ENCODE results near the gene THOC6.

Gene THOC6

DNA sequence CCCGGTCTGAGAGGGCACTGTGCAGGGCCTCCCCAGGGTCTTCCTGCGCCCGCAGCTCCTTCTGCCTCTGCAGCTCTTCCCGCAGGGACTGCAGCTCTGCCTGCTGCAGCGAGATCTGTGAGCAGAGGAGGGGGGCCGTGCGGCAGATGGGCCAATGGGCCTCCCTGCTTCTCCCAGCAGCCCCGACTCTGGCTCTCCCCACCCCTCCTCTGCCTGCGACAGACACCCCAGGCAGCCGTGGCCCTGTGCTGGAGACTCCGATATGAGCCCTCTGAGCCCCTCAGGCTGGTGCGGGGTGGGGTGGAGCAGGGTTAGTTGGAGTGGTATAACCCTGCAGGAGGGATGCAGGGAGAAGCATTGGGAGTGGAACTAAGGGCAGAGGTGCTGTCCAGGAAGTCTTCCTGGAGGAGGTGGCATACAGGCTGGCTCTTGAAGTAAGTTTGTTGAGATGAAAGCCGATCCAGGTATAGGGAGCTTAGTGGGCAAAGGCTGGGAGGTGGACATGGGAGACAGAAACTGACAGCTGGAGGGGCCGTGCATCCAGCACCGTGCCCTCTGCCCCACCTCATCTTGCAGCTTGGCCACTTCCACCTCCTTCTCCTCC, 5.0 kb downstream of the THOC6 start:
- Histone ChIP-seq H3K9ac (ENCODE audit: low read length) (no peak overlapping the region), H3K27ac (ENCODE audit: low read depth, low read length, poor library complexity, severe bottlenecking) (no peak overlapping the region), H3K27me3 (ENCODE audit: insufficient read depth, low read length) (peaks cover 12% of the 10 kb centered on the region), H3K36me3 (ENCODE audit: insufficient read depth, low read length) (peaks cover 11% of the 10 kb centered on the region), H3K4me2 (ENCODE audit: low read length) (no peak overlapping the region), H3F3A (ENCODE audit: insufficient read depth, low read length) (no peaks in the 10 kb centered on the region), H4K20me1 (ENCODE audit: insufficient read depth, low read length) (no peaks in the 10 kb centered on the region), H3K79me2 (ENCODE audit: insufficient read depth, low read length) (no peaks in the 10 kb centered on the region), H3K4me1 (ENCODE audit: insufficient read depth, low read length, severe bottlenecking) (peaks cover 4% of the 10 kb centered on the region), H3K9me3 (ENCODE audit: low read length) (no peaks in the 10 kb centered on the region), H3K9me2 (ENCODE audit: low read depth, low read length) (no peaks in the 10 kb centered on the region), H2AFZ (ENCODE audit: low read length) (no peak overlapping the region), H3K4me3 (ENCODE audit: low read depth, low read length, poor library complexity, severe bottlenecking) (no peak overlapping the region)
- TF ChIP-seq EZH2 (IDR thresholded peaks at IDR 0.05; ENCODE audit: borderline replicate concordance, low read length): no peak
- TF ChIP-seq, protein P1, sequence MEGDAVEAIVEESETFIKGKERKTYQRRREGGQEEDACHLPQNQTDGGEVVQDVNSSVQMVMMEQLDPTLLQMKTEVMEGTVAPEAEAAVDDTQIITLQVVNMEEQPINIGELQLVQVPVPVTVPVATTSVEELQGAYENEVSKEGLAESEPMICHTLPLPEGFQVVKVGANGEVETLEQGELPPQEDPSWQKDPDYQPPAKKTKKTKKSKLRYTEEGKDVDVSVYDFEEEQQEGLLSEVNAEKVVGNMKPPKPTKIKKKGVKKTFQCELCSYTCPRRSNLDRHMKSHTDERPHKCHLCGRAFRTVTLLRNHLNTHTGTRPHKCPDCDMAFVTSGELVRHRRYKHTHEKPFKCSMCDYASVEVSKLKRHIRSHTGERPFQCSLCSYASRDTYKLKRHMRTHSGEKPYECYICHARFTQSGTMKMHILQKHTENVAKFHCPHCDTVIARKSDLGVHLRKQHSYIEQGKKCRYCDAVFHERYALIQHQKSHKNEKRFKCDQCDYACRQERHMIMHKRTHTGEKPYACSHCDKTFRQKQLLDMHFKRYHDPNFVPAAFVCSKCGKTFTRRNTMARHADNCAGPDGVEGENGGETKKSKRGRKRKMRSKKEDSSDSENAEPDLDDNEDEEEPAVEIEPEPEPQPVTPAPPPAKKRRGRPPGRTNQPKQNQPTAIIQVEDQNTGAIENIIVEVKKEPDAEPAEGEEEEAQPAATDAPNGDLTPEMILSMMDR (IDR thresholded peaks at IDR 0.05; ENCODE audit: low read length): no peak

DNA sequence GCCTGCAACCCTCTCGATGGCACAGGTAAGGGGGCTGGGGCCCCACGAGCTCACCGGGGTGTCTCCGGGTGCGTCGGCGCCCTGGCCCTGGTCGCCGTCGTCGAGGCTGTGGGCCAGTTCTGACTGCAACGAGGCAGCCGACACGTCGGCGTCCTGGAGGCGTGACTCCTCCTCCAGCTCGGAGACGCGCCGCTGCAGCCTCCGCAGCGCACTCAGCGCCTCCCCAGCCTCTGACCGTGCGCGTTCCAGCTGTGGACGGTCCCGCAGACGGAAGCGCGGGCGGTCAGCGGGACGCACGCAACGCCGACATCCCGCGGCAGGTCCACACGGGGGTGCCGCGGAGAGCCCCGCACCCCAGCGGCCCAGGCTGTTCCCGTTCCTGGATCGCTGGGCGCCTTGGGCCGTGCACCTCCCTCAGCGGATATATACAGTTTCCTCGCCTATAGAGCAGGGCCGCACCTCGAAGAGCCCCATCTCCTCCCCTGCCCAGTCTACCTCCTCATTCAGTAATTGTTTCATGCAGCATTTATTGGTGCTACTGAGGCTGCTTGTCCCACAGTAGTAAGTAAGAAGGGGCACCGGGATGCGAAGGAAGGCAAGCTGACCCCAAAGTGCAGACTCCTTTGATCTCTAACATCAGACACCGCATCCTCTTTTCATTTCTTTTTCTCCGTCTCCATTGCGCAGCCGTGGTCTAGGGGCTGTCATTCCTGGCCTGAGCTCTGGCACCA, 5.8 kb downstream of the THOC6 start:
- Histone ChIP-seq H3F3A (ENCODE audit: insufficient read depth, low read length) (no peaks in the 10 kb centered on the region), H3K4me1 (ENCODE audit: insufficient read depth, low read length, severe bottlenecking) (peaks cover 4% of the 10 kb centered on the region), H3K79me2 (ENCODE audit: insufficient read depth, low read length) (no peaks in the 10 kb centered on the region), H3K36me3 (ENCODE audit: insufficient read depth, low read length) (peaks cover 11% of the 10 kb centered on the region), H3K9me2 (ENCODE audit: low read depth, low read length) (no peaks in the 10 kb centered on the region), H3K27ac (ENCODE audit: low read depth, low read length, poor library complexity, severe bottlenecking) (no peak overlapping the region), H2AFZ (ENCODE audit: low read length) (no peak overlapping the region), H4K20me1 (ENCODE audit: insufficient read depth, low read length) (no peaks in the 10 kb centered on the region), H3K9ac (ENCODE audit: low read length) (no peak overlapping the region), H3K4me3 (ENCODE audit: low read depth, low read length, poor library complexity, severe bottlenecking) (no peak overlapping the region), H3K4me2 (ENCODE audit: low read length) (peak overlapping the region; percentile 16; the same call in 1 of the 2 replicates), H3K27me3 (ENCODE audit: insufficient read depth, low read length) (peaks cover 12% of the 10 kb centered on the region), H3K9me3 (ENCODE audit: low read length) (no peaks in the 10 kb centered on the region)
- TF ChIP-seq EZH2 (IDR thresholded peaks at IDR 0.05; ENCODE audit: borderline replicate concordance, low read length): no peak; the same call in 1 of the 2 replicates
- TF ChIP-seq, protein P1 (IDR thresholded peaks at IDR 0.05; ENCODE audit: low read length): no peak

DNA sequence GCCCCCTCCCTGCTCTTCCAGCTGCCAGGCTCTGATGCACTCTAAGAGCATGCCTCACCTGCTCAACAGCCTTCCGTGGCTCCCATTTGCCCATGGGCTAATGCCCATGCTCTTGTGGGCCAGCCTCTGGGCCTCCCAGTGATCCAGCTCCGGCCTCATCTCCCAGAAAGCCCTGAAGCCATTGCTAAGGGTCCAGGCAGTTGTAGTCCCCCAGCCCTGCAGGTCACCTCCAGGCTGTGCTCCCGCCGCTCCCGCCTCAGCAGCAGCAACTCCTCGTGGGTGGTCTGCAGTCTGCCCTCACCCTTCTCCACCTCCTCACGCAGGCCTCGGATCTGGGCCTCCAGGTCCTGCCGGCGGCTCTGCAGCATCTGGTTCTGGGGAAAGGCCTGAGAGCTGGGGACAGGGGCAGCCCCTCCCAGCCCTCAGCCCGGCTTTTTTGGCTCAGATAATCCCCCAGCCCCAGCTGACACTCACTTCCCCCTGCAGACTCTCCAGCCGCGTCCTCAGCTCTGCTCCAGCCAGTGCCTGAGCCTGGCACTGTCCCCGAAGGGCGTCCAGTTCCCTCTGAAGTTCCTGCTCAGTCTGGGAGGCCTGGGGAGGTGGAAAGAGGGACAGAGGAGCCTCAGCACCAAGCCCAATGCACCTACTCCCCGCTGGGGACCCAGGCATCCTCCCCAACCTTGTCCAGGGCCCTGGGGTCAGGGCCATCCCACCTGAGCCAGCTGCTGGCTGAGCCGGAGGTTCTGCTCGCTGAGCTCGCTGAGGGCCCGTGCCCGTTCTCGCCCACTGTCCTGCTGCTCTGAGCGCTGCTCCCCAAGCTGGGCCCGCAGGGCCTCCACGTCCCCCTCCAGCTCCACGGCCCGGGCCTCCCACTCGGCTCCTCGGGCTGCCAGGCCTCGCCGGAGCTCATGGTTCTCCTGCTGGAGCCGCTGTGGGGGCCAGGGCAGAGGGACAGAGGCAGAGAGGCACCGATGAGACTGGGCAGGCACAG, 6.7 kb downstream of the THOC6 start:
- H3K36me3 ChIP-seq (ENCODE audit: insufficient read depth, low read length): peaks cover 11% of the 10 kb centered on the region
- no peaks in the 10 kb centered on the region for H3K79me2 ChIP-seq (ENCODE audit: insufficient read depth, low read length)
- H3K27me3 ChIP-seq (ENCODE audit: insufficient read depth, low read length): peaks cover 12% of the 10 kb centered on the region
- no peak overlapping the region for H3K4me2 ChIP-seq (ENCODE audit: low read length)
- no peaks in the 10 kb centered on the region for H3K9me2 ChIP-seq (ENCODE audit: low read depth, low read length)
- no peak overlapping the region for H3K9ac ChIP-seq (ENCODE audit: low read length)
- no peaks in the 10 kb centered on the region for H4K20me1 ChIP-seq (ENCODE audit: insufficient read depth, low read length)
- no peaks in the 10 kb centered on the region for H3K9me3 ChIP-seq (ENCODE audit: low read length)
- H3K4me3 ChIP-seq (ENCODE audit: low read depth, low read length, poor library complexity, severe bottlenecking): no peak overlapping the region
- TF ChIP-seq, protein P1 (IDR thresholded peaks at IDR 0.05; ENCODE audit: low read length): no peak
- no peak for TF ChIP-seq EZH2 (IDR thresholded peaks at IDR 0.05; ENCODE audit: borderline replicate concordance, low read length)
- no peaks in the 10 kb centered on the region for H3F3A ChIP-seq (ENCODE audit: insufficient read depth, low read length)
- H2AFZ ChIP-seq (ENCODE audit: low read length): no peak overlapping the region
- H3K27ac ChIP-seq (ENCODE audit: low read depth, low read length, poor library complexity, severe bottlenecking): no peak overlapping the region
- H3K4me1 ChIP-seq (ENCODE audit: insufficient read depth, low read length, severe bottlenecking): peaks cover 4% of the 10 kb centered on the region

All from OCI-LY1 (cell line).